Measurements from ENCODE around the gene USP22.

The USP22 gene

DNA sequence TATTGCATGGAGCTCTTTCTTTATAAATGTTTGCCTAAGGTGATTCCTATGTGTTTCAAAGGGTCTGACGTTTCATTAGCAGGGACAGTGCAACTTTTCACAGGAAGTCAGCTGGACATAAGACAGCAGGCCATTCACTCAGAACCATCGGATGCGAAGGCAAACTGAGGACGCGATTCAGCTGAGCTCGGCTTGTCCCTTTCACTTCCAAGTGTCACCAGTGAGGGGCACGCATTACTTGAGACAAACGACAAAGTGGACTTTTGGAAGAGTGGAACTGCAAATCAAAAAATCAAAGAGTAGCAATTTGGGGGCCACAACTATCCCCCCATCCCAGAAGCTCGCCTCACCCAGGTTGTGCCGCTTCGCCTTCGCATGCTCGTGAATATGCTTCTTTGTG lies 14.6 kb downstream of the USP22 start:
- Histone ChIP-seq H3K4me3 (no peak overlapping the region), H3K27ac (peak overlapping the region in 3 of 21 experiments; percentile 15 to 50 (median 40))

DNA sequence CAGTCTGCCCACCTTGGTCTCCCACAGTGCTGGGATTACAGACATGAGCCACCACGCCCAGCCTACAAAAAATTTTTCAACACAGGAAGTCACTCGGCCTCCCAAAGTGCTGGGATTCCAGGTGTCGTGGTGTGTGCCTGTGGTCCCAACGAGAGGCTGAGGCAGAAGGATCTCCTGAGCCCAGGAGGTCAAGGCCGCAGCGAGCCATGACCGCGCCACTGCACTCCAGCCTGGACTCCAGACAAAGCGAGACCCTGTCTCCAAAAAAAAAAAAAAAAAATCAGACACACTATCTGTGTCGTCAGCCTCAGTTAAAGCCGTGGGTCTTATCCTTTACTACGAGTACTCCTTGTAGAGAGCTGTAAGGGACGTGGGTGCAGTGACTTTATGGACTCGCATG lies 15.8 kb downstream of the USP22 start:
- no peak overlapping the region for H3K27ac ChIP-seq
- no peak overlapping the region for H3K4me3 ChIP-seq

DNA sequence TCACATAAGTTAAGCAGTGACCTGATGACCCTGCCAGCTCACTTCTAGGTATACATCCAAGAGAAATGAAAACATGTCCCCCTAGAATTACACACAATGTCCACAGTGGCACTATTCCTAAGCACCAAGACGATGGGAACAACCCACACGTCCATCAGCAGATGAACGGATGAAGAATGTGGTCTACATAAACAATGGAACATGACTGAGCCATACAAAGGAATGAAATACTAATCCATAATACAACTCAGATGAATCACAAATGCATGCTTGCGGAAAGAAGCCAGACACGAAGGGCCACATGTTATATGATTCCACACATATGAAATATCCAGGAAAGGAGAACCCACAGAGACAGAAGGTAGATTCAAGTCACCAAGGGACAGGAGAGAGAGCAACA lies 17.4 kb downstream of the USP22 start:
- H3K4me3 ChIP-seq, result no peak overlapping the region
- no peak overlapping the region for H3K27ac ChIP-seq

DNA sequence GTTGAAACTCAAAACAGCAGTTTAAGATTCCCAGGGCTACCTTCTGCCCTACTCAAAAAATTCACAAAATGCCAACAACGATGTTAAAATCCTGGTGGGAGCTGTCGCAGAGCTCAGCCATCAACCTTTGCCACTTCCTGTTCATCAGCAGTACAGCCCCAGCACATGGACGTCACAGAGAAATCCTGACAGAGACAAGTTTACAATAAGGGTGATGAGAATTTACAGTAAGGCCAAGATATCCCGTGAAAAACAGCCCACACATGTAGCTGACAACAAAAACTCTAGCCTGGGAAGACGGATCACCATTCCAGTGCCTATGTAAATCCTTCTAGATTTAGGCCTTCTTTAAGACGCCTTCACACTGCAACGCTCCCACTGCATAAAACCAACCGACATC lies 18.8 kb downstream of the USP22 start:
- H3K27ac ChIP-seq, result peak overlapping the region in 1 of 21 experiments; percentile 38
- H3K4me3 ChIP-seq, result no peak overlapping the region

DNA sequence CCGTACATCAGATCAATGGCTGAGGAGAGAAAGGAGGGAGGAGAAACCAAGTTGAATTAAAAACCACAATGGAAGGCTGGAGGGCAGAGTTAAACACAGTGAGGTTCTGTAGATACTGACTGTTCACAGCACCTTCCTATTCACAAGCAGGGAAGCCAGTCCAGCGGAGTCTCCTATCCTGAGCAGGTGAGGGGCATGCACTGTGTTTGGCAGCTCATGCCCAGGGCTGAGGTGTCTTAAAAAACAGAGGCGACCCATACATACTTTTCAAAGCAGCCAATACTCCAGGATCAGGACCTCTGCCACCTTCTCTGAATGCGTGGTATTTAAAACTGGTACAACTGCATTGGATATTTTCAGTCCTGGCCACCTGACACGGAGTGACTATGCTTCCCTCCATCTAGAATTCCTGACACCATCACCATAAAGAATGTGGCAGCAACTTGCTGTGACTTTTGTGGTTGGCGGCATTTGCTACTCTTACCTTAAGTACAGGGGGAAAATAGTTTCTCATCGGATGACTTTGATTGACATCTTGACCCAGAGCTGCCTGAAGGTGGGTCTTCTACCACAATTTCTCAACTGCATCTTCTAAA lies 21.5 kb downstream of the USP22 start:
- H3K27ac ChIP-seq, result peak overlapping the region in 1 of 21 experiments; percentile 5
- no peak overlapping the region for H3K4me3 ChIP-seq

DNA sequence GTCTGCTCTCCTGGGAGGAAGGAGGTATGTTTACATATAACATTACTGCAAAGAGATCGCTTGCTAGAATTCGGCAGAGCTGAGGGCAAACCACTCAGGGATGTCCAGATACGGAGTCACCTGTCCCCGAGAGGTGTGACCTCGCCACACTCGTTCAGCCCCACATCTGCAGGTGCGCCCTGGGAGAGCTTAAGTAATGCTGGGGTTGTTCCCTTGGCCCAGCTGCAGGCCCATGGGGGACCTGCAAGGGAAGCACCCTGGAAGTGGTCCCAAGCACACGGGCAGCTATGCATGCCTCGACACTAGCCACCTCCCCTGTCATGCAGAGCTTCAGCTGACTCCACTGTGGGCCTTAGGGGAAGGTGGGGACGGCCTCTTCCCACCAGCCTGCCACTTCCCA lies 22.2 kb downstream of the USP22 start:
- Histone ChIP-seq H3K27ac (peak overlapping the region in 1 of 21 experiments; percentile 5), H3K4me3 (no peak overlapping the region)

DNA sequence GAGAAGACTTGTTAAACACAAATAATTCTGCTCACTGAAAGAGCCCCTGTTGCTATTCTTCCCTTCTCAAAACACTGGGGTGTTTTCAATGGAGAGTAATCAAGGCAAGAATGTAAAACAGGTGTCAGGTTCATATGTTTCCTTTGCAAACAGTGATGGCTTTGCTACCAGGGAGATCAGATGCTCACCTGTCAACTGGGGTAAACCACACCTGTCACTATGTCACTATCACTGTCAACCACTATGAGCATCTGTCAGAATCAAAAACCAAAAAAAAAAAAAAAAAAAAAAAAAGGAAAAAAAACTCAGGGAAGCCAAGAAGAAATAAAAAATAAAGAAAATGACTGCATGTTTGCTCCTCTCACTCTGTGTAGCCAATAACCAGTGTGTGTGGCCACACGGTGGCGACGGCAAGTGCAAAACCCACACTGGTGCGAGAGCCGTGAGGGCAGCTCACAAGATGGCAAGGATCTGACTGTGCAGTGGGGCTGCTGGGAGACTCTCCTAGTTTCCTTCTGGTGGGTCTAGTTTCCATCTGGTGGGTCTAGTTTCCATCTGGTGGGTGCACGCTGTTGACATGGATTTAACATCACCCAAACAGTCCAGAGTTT lies 22.7 kb downstream of the USP22 start:
- Histone ChIP-seq H3K27ac (no peak overlapping the region), H3K4me3 (no peak overlapping the region)

DNA sequence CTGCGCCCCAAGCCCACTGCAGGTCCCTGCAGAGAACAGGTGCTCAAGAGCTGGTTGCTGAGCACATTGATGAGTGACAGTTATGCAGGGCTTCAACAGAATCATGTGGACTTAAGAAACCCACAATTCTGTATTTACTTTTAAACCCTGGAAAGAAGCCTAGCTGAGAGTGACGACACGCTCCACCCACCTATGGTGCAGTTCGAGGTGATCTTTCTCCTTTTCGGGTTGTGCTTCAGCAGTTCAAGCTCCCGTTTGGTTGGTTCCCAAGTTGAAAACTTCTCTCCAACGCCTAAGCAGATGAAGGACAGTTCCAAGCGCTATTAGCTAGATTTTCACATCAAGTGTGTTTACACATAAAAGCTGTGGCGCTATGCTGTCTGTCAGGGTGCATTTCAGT lies 23.9 kb downstream of the USP22 start:
- H3K4me3 ChIP-seq, result no peak overlapping the region
- no peak overlapping the region for H3K27ac ChIP-seq

DNA sequence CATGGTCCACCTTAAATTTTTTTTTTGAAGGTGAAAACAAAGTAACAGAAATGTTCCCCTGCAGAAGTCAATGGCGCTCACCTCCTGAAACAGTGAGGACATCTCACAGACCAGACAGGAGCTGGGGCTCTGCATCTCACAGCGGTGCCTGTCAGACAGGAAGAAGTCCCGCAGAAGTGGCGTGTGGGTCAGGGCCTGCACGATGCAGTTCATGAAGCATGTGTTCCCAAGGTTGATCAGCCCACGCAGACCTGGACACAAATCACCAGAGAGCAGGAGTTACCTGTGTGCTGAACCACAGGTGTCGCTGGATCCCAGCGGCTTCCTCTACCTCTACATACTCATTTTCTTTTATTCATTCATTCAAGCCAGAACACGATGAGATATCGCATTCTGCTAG lies 24.9 kb downstream of the USP22 start:
- Histone ChIP-seq H3K4me3 (no peak overlapping the region), H3K27ac (no peak overlapping the region)

DNA sequence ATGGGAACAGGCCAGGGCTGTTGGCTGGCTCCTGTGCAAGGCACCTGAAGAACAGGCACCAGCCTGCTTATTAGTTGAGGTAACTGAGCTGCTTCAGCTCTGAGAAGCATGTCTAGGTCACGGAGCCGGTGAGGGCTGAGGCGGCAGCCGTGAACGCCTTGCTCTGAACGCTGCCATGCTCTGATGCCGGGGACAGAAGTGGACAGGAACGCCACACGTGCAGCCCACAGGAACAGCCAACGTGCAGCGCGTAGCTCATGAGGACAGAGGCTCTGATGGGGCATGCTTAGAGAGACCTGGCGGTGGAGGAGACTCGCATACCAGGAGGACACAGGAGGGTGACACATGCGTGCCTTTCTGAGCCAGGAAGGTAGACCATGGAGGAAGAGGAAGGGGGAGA lies 25.6 kb downstream of the USP22 start:
- Histone ChIP-seq H3K27ac (no peak overlapping the region), H3K4me3 (no peak overlapping the region)

DNA sequence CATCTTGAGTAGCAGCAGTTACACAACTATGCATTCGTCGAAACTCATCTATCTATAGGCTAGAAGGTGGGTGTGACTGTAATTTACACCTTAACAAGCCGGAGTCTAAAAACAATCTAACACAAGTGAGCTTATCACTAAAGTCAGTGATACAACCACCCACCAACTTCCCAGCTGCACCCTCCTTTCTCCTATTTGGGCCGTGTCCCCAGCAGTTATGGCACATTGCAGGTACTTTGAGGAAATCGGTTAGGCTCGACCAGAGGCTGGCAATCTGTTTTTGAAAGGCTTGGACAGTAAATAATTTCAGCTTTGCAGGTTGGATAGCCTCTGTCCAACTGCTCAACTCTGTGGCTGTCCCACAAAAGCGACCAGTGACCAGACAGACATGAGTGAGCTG lies 26.0 kb downstream of the USP22 start:
- Histone ChIP-seq H3K27ac (no peak overlapping the region), H3K4me3 (no peak overlapping the region)

DNA sequence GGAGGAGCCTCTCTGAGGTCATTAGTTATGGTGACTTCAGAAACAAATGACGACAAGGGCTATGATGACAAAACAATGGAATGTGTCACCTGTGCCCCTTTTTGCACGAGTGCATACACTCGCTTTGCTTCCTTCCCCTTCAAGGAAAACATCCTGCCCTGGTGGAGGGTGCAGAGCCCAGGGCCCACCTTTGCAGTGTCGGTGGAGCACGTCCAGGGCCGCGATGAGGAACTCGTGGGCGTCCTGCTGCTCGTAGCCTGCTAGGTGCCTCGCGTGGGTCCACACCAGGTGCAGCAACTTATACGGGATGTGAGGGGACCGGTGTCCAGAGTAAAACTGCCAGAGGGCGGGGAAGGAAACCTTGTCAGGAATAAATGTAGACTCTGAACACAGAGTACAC lies 27.2 kb downstream of the USP22 start:
- no peak overlapping the region for H3K27ac ChIP-seq

DNA sequence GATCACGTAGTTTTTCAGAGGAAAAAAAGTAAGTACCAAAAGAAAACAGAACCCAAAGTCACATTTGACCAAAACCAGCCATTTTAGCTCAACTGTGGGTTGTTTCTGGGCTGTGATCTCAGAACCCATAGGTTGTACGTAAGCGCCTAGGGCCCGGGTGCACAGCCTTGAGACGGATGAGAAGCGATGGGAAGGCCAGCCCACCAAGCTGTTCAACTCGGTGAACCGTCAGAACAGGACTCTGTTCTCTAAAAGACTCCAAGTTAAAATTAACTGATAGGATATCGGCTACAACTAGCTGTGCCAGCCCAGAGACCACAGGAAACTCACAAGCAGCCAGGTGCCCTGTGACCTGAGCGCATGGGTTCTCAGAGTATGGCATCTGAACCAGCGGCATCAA lies 28.3 kb downstream of the USP22 start:
- Histone ChIP-seq H3K4me3 (no peak overlapping the region), H3K27ac (no peak overlapping the region)

More for the DNA sequence above, 27.2 kb downstream of the USP22 start:
- no peak overlapping the region for H3K4me3 ChIP-seq

DNA sequence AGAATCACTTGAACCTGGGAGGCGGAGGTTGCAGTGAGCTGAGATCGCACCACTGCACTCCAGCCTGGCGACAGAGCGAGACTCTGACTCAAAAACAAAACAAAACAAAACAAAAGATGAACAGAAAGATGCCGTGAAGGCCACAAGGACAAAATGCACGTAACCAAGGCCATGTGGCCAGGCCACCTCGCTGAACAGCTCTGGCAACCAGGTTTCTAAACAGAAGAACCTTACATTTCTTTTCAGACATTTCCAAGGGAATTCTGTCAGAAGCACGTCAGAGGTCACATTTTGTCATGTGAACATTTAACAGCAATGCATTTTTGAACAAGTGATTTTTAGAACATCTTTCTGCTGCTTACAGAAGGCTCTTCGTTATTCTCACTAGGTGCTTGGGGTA lies 28.8 kb downstream of the USP22 start:
- H3K27ac ChIP-seq, result no peak overlapping the region

DNA sequence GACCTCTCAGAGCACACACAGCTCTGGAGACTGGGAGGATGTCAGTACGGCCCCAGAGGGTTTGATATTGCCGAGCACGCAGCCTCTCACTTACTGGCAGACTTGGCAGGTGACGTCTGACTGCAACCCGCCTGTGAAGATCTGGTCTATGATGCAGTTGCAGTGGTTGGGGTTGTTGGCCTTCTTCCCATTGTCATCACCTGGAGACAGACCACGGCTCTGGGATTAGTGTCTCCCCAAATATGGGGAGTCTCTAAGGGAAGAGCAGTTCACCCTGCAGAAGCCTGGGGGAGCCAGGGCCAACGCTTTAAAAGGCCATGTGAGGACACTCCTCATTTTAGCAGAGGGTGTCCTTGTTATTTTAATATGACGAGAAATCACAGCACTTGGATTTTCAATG lies 30.1 kb downstream of the USP22 start:
- H3K4me3 ChIP-seq, result no peak overlapping the region
- no peak overlapping the region for H3K27ac ChIP-seq

More for the DNA sequence above, 28.8 kb downstream of the USP22 start:
- no peak overlapping the region for H3K4me3 ChIP-seq

DNA sequence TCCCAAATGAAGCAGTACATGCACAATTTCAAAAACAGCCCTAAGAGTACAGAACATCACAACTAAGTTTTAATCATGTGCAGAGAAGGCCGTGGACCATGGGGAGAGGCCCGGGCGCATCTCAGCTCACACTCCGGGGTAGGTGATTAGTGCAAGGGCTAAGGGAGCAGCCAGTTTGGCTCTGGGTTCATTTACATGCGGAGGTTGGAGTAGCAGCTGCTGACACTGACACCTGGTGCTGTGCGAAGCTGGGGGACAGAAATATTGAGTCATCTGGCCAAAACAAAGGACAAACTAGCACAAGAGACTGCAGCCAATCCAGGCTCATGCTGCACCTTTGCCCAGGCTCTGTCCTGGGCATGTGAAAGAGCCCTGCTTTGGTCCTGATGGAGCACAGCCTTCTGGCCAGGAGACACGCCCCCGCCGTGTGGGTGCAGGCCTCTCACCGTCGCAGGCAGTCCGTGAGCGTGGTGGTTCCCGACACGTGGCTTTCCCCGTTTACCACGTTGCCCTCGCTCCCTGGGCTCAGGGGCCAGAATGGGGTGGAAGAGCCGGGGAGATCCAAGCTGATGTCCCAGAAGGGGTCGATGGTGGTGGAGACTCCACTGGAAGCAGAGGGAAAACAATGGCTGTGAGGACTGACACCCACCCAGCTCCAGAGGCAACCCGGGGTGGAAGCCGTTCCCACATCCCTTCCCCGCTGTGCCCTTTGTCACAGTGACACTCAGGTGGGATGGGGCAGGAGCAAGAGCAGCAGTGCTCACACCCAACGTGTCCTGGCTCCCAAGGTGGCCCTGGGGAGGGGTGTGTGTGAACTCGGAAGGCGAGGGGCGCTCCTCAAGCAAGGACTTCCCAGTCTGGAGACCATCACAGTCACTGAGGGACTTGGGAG lies 31.9 kb downstream of the USP22 start:
- Histone ChIP-seq H3K27ac (no peak overlapping the region), H3K4me3 (no peak overlapping the region)

DNA sequence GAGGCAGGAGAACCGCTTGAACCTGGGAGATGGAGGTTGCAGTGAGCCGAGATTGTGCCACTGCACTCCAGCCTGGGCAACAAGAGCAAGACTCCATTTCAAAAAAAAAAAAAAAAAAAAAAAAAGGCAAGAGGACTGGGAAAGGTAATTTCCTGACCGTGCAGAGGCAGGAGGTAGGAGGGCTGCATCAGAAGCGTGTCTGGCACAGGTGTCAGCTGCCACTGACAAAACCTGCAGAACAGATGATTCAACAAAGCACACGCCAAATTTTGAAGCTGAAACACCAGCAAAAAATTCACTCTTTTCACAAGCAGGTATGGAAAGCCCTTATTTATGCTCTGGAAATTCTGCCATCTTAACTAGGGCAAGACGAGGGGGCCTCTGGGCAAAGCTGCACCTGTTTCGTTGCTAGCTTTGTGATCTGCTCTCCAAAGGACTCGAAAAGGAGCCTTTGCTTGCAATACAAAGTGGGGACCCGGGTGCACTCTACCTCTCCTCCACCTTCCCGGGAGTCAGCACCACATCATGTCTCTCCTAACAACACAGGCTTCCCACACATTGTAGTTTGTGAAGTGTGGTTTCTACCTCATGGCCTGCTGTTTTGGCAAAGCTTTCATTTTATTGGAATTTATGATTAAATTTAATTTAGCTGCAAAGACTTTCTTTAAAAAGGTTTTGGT lies 33.7 kb downstream of the USP22 start:
- H3K27ac ChIP-seq, result no peak overlapping the region
- no peak overlapping the region for H3K4me3 ChIP-seq

DNA sequence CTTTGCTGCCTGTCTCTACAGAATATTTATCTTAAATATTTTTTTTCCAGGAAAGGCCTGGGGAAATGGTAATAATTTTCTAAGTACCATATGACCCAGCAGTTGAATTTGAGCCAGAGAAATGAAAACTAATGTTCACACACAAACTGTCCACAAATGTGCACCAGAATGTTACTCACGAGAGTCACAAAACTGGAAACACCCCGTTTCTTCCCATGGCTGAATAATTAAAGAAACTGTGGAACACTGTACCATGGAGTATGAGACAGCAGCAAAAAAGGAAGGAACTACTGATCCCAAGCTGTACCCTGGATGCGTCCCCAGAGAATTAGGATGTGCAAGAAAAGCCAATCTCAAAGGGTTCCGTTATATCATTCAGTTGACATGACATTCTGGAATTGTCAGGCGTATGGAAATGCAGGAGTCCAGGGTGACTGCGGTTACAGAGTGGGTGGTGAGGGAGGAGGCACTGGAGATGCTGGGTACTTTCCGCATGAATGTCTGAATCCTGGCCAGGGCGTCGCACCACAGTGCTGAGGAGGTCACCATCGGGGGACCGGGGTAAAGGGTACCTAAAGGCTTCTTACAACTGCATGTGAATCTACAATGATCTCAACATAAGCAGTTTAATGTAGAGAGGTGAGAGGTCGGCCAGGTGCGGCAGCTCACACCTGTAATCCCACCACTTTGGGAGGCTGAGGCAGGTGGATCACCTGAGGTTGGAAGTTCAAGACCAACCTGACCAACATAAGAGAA lies 34.5 kb downstream of the USP22 start:
- Histone ChIP-seq H3K4me3 (no peak overlapping the region), H3K27ac (no peak overlapping the region)

DNA sequence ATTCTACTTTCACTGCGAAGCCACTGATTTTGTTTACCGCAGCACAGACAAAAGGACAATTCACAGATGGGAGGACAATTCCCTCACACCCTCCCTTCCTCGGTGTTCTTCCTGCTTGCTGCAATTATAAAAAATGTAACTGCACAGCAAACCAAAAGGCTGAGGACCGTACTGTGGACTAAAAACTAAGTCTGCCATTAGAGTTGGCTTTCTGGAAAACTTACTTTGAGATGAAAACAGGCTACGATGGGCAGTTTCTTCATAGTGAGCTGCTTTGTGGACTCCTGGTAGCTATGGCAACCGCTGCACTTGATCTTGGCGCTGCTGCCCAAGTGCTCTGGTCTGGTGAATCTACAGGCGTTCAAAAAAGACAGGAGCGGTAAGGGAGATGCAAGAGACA lies 35.2 kb downstream of the USP22 start:
- Histone ChIP-seq H3K4me3 (no peak overlapping the region), H3K27ac (no peak overlapping the region)

DNA sequence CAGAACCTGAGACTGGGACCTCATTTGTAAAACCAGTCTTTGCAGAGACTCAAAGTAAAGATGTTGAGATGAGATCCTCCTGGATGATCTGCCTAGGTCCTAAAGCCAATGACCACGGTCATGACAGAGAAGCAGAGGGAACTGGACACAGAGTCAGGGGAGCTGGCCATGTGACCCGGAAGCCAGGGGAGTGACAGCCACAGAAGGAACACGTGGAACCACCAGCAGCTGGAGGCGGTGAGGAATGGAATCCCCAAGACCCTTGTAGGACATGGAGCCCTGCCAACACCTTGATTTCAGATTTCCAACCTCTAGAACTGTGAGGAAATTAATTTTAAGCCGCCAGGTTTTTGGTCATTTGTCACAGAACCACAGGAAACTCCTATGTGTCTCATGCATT lies 37.0 kb downstream of the USP22 start:
- H3K4me3 ChIP-seq, result no peak overlapping the region
- H3K27ac ChIP-seq, result no peak overlapping the region
